Activated T-cell treated with anti-CD3 and anti-CD28 coated beads for 24 hours (primary cell): ENCODE measurements around the gene TYK2.

Experiments
- DNase-seq: peaks from one replicate; pipeline ENCODE4 v3.0.0-alpha.2; 2020; ENCODE audit warnings: low read depth

Gene TYK2

DNA sequence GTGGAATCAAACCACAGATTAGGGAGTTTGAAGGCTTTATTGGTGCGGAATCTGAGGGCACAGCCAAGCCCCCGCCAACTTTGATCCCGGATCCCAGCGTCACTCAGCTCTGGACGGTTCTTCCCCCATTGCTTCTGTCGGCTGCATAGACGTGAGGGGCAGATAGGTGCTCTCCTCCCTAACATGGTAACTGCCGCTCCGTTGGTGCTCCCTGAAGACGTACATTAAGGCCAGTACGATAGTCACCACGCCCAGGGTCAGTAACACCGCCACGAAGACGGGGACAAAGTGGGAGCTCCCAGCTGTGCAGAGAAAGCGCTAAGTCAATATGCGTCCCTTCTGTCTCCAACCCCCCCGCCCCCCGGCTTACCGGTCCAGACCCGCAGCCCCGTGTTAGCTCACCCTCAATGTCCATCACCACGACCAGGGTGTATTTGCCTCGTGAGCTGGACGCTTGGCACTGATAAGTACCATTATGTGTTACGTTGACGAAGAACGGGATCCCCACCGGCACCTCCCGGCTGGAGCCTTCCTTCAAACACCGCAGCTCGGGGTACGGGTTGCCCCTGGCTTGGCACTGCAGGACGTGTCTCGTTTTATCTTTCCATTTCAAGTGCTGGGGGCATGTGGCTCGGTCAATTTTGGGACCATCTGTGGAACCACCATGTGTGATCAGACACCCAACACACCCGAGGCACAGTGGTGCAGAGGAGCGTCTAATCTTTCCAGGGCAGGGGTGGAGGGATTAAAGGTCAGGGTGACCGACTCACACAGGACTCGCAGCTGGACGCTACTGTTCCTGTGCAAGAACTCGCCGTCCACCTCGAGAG is 46.4 kb downstream of the TYK2 start:
- DNase-seq: no peak

DNA sequence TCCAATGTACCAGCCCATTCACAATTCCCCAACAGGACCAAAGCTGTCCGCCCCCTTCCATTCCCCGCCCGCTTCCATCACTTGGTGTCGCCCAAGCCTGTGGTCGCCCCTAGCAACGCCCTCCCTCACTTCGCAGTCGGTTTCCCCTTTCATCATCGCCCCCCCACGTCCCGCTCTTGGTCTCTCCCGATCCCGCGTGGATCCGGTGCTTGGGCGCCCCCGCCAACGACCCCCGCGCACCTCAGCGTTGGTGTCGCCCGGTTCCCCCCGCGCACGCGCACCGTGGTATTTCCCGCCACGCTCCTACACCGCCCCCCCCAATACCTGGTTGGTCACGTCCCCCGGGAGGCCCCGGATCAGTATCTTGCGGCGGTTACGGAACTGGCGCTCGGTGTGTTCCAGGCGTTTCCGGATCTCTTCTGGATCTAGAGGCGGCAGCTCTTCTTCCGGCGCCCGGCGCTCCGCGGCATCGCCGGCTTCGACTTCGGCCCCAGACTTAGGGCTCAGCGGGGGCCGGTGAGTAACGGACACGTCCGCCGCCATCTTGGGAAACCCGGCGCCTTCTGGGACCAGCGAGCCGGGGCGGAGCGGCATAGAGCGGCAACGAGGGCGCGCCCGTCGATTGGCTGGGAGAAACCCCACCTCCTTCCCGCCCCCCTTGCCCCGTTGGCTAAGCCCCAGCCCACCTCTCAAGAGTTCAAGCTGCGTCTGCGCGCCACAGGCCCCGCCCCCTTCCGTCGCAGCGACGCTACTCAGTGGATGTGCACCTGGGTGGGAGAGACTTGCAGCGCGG is 47.2 kb downstream of the TYK2 start, which contains the start of gene RAVER1:
Gene RAVER1, minus strand, starts transcription at position 565 of the 793 bp plus-strand sequence. Its CDS starts 22 bp downstream, at position 543.
- peak; percentile 97 for DNase-seq

DNA sequence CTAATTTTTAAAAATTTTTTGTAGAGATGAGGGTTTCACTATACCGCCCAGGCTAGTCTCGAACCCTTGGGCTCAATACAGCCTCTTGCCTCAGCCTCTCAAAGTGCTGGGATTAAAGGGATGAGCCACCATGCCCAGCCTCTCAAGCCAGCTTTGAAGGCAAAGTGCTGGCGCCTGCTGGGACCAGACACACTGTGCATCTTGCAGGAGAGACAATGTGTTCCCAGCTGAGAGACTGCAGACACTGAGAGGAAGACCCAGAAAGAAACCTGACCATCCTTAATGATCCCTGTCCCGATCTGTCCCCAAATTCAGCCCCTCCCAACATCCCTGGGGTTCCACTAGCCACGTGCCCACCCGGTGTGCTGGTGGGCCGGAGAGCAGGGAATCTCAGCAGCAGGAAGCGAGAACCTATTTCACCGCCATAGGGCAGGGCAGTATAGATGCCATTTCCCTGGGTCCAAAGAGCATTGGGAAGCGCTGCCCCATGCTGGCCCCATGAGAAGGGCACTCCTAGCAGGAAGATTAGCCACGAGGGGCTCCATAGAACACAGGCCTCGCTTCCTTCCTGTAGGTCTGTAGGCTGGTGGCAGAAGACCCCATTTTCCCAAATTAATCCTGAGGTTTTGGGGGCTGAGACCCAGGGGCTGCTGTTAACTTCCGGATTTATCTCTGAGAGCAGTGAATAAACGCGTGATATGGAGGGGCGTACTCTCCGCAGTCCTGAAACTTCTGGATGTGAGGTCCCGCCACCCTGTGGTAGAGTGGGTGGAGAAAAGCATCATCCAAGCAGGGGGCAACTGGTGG is 48.0 kb downstream of the TYK2 start:
- DNase-seq: no peak

DNA sequence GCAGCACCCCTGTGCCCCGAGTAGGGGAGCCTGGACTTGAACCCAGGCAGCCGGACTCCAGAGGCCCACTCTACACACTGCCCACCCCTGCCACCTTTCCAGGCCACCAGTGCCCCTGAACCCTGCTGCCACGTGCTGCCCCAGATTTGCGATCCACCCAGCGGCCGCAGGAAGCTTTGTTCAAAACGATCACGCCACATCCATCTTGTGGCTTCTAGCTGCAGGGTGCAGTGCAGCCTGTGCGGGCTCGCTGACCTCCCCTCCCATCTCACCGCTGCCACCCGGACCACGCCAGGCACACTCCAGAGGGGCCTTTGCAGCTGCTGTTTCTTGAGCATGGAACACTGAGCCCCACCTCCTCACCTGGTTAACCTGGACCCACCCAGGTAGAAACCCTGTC is 50.8 kb downstream of the TYK2 start:
- DNase-seq: no peak

DNA sequence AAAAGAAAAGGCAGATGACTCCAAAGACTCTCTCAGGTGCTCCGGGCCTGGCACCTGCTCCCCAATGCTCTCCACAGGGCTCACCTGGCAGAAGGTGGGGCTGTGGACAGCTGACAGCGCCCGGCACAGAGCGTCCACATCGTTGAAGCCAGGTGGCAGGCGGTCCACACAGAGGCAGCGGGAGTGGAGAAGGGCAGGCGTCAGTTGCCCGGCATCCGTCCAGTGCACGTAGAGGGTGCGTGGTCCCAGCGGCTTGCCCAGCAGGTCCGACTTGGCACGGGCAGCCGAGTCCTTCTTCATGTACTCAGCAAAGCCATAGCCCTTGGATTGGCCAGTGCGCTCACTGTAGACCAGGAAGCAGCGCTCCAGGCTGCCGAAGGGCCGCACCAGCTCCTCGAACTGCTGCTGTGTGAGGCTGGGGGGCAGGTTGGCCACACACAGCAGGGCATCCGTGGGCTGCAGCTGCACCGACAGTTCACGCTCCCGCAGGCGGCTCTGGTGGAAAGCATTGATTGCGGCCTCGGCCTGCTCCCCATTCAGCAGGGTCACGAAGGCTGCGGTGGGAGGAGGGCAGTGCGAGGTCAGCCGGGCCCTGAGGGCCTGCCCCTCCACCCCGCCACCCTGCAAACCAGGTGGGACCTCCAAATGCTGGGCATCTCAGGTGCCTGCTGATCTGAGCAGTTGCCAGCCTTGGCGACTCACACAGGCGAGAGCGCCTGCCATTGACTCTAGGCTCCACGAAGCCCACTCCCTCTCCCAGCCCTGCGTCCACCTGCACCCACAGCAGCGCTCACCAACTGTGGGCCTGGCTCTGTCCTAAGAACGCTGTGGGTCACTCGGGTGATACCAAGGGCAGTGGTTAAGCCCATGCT is 51.6 kb downstream of the TYK2 start:
- no peak for DNase-seq

DNA sequence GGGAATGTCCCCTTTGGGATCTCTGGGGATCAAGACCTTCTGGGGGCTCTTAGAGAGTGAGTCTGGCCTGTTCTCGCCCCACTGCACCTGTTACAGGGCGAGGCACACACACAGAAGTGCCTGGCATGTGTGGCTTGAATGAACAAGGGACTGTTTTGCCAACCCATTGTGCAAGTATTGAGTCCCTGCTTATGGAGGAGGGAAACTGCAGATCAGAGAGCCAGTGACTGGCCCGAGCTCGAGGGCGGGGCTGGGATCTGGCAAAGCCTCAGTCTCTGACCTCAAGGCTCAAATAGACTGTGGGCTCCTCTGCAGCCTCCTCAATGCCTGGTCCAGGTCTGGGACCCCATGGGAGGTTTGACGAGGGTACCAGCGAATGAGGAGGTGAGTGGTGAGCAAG is 52.6 kb downstream of the TYK2 start:
- no peak for DNase-seq

DNA sequence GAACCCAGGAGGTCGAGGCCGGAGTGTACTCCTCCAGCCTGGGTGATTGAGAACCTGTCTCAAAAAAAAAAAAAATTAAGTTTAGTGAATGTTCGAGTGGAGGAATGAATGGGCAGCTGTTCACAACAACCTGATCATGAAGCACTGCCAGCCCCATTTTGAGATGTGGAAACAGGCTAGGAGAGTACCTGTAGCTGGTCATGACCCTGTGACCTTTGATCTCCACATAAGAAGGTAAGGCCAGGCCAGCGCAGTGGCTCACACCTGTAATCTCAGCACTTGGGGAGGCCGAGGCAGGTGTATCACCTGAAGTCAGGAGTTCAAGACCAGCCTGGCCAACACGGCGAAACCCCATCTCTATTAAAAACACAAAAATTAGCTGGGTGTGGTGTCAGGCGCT is 54.6 kb downstream of the TYK2 start:
- no peak for DNase-seq

DNA sequence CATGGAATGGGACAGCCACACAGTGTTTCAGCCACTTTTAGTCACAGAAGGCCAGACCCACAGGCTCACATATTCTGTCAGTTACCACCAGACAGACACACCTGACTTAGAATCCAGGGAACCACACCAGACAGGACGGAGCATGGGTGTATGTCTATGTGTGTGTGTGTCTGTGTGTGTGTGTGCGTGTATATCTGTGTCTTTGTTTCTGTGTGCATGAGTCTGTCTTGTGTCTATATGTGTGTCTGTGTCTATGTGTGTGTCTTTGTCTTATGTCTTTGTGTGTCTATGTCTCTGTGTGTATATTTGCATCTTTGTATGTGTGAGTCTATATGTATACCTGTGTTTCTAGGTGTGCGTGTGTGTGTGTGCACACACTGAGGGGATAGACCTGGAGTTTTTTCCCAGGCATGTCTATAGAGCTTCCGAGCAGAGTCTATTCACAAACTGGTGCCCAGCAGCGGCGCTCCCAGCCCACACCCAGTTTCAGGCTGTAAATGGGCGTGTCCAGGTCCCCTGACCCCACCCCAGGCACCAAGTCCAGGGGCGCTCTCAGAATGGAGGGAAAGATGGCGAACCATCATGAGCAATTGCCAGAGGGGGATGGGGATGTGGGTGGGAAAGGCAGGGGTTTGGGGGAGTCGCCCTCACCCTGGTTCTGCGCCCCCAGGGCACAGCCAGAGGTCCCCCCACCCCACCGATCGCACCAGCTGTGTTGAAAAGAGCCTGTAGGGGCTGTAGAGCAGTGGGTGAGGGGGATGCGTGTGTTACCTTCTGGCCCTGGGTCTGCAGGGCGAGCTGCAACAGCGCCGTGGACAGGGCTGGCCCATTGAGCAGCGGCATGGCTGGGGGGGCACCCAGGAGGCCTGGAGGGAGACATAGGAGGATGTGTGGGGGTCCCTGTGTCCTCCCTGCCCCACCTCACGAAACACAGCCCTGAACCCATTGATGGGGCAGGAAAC is 58.2 kb downstream of the TYK2 start:
- DNase-seq: no peak

DNA sequence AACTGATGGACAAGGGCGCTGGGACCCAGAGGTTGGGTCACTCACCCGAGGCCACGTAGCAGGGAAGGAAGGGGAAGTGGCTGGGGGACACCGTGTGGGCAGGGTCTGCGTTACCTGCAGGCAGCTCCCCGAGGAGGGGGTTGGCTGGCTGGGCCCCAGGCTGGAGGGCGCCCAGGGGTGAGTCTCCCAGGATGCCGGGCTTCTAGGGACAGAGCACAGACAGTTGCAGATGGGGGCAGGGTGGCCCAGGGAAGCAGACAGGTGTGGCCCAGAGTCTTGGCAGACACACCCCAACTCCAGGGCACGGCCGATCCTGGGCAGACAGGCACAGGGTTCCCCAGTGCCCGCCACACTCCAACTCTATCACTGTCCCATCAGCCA is 59.0 kb downstream of the TYK2 start:
- no peak for DNase-seq

DNA sequence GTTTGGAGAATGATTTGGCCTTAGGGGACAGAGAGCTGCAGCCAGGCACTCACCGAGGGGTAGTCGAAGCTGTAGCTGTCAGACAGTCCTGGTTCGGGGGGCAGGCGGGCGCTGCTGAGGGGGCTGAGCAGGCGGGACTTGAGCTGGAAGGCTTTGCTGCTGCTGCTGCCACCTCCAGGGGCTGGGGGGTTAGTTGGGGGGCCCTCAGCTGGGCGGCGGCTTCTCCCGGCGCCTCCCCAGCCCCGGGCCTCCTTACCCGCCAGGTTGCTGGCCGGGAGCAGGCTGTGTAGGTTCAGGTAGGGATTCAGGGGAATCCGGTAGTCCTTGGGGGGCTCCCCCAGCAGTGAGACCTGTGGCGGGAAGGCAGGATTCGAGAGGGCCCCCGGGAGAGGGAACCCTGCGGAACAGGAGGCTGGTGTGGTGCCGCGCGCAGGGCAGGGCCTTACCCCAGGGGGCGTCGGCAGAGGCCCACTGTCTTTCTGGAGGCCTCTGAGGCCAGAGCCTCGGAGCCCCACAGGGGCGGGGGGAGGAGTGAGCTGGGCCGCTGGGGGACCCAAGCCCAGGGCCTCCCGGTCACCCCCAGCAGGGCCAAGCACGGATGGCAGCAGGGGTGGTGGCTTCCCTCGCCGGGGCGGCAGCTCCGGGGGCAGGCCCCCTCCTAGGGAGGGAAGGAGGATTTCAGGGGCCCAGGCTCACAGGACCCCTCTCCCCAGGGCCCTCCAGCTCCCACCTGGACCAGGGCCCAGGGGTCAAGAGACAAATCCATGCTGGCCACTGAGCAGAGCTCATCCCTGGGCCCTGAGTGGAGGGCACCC is 59.6 kb downstream of the TYK2 start:
- no peak for DNase-seq

DNA sequence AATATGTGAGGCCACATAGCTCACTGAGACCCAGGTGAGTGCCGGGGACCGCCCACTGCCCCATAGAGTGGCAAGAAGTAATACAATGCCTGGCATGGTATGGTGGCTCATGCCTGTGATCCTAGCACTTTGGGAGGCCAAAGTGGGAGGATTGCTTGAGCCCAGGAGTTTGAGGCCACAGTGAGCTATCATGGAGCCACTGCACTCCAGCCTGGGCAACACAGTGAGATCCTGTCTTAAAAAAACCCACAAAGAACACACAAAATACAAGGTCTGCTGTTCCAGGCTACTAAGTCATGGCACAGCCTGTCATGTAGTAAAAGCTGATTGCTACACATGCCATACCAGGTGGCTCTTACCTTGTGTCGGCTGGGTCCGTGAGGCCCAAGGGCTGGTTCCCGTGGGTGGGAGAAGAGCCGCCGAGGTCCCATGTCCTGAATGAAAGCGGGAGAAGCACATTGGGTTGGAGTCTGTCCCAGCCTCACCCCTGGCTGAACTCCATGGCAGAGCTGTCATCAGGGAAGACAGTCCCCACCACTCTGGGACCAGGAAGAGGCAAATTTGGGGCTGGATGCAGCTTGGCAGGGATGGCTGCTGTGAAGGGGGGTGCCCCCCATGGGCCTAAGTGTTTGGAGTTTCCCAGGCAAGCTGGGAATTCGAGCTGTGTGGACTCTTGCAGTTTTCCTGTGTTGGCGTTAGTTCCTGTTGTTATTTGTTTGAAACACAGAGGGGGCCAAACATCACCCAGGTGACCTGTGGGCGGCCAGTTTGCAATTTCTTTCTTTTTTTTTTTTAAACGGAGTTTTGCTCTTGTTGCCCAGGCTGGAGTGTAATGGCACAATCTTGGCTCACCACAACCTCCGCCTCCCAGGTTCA is 61.3 kb downstream of the TYK2 start:
- DNase-seq: no peak

DNA sequence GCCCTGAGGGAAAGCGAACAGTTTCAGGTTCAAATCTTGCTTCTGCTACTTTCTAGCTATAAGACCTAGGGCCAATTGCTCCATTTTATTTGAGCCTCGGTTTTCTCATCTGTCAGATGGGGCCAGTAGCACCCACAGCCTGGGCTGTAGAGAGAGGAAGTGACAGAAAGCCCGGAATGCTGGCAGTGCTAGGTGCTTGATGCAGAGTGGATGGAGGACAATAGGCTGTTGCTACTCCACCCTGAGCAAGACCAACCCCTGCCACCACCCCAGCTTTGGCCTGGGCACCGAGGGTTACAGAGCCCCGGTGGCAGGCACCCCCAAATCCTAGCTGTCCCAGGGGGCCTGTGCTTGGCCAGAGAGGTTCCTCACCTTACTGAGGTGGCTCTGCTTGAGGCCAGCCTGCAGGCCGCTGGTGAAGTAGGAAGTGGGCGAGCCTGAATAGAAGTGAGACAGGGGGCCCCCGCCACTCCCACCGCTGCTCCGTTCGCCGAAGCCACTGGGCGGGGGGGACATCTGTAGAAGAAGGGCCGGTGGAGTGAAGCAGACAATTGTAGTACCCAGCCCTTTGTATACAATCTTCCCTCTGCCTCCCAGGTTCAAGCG is 62.4 kb downstream of the TYK2 start:
- DNase-seq: no peak

DNA sequence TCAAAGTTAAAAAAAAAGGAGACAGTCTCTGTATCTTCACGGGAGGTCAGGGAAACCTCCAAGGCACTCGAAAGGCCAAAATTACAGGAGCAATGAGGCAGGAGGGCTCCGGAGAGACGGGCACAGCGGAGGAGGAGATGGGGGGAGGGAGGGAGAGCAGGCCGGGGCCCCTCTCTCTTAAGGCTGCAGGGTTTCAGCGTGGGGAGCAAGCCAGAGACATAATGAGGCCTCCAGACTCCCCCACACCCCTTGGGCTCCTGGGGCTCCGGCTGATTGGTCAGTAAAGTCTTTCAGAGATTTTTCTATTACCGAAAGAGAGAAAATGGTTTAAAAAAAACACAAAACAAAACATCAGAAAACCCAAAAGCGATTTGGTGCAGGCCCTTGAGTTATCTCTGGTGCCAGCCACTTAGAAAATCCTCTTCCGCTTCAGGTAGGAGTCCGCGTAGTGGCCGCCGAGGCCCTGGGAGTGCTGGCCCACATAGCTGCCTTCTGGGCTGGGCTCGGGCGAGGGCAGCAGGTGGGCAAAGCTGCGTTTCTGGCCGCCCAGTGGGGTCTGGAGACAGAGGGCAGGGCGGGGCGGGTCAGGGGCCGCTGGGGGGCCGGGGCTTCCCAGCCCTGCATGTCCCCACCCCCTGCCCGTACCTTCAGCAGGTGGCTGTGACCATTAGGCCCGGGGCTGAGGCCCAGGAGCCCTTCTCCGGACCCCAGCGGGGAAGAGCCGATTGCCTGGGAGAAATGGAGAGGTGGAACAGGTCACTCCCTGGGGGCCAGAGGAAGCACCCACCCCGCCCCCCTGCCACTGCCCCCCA is 63.1 kb downstream of the TYK2 start:
- no peak for DNase-seq

DNA sequence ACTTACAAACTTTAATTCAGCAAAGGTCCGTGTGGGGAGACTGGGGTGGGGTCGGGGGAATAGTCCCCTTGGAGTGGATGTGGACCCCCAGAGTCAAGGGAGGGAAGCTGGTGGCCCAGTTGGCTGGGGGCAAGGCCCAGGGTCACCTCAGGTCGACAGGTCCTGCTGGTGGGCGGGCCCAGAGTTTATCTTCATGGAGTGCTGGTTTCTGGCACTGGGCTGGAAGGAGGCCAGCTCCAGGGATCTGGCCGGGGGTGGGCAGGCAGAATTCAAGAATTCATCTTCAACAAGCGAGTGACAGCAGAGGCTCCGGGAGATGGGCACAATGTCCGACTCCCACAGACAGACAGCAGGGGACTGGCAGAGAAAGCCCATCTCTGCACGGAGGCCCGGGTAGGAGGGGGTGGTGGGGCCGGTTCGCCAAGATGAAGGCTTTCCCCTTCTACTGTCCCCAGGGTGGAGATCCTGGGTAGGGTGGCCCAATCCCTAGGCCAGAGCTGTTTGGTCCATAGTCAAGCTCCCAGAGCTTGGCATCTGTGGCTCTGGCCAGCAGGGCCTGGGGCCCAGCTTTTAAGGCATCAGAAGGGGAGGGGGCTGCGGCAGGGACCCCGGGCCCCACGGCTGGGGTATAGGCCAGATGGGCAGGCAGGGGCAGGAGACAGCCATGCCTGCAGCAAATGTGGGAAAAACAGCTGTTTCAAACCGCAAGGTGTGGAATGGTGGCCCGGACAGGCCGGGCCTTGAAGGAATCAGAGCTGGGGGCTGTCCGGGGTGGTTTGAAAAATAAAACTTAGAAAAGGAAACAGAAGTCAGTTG is 63.9 kb downstream of the TYK2 start:
- DNase-seq: no peak

DNA sequence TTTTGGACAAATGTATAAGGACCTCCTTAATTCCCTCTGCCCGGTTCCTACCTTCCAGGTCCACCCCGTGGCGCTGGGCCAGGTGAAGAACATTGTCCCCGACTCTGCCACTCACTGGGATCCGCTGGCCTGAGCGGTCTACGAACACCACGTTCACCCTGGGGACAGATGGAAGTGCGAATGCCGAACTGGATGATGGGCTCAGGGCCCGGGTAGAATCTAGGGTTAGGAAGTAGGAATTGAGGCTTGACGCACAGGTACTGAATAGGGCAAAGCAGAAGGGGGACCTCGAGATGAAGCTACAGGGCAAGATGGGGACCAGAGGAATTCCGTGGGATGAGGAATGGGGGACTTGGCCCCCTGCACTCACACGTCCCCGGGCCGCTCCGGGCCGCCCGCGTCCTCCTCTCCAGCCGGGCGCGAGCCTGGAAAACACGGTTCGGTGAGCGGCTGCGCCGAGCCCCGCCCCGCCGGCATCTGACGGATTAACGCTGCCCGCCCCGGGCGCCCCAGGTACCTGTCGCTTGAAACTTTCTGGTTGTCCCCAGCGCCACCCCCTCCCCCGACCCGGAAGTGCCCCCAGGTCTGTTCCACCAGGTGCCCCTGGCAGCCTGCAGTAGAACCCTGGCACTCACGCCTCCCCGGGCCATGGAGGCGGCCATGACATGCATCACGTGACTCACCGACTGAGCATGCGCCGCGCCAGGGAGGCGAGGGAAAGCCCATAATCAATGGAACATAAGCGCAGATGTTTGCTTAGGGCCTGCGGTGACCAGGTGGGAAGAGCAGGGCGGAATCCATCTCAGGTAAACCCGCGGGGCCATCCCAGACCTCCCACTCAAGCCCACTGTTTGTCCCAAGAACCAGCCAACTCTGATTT is 64.8 kb downstream of the TYK2 start, which contains the start of gene FDX2:
Gene FDX2, minus strand, starts transcription at position 681 of the 880 bp plus-strand sequence. Its CDS starts 19 bp downstream, at position 662.
- peak; percentile 88 for DNase-seq
